NCI-H2227 treated with DMSO at 0.1 percent for 48 hours (cell line): ENCODE results near the gene NLRC5.
"Not testable (repeated sequence)": the region's sequence is repeated elsewhere in the genome, so short reads cannot be mapped to it uniquely, and the experiment has no call there.

Experiments used
- DNase-seq: peaks from one replicate; lab custom pipeline; 2025; lab: John Stamatoyannopoulos, UW

Gene NLRC5

DNA sequence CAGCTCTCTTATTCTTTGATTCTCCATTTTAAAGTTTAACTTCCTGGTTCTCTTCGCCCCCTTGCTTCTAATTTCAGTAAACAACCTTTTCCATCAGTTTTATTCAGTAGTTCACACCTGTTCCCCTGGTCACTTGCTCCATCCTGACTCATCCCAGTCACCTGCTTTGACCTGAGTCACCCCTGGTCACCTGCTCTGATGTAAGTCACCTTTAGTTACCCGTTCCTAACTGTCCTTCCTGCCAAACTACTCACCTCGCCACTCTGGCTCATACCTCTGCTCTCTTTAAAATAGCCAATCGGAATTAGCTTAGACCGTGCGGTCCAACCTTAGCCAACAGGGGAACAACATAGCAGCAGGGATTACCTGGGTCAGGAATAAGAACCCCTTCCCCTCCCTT, 4.7 kb upstream of the NLRC5 start:
- no peak for DNase-seq

DNA sequence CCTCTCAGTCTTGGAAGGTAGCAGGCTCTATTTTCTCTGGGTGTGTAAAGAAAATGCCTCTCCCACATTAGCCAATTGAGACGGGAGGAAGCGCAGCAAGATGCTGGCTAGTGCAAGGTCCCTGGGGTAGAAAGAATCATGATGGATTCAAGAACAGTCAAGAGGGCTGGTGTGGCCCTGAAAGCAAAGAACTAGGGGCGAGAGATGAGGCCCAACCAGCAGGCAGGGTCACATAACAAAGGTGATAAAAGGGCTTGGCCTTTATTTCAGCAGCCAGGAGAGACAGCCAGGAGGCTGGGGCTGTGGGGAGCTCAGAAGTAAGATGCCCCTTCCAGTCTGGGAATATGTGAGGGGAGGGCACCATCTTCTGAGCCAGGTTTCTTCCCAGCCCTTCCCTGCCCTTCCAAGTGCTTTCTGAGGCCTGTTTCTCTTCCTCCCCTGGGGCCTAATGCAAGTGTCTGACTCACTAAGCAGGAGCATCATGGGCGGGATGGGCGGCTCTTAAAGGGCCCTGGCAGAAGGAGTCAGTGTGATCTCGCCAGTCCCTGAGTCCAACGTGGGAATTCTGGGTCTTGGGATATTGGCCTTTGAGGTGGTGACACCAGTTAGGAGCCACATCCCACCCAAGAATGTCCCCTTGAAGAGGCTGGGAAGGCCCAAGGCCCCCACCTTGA, 3.9 kb upstream of the NLRC5 start:
- no peak for DNase-seq

DNA sequence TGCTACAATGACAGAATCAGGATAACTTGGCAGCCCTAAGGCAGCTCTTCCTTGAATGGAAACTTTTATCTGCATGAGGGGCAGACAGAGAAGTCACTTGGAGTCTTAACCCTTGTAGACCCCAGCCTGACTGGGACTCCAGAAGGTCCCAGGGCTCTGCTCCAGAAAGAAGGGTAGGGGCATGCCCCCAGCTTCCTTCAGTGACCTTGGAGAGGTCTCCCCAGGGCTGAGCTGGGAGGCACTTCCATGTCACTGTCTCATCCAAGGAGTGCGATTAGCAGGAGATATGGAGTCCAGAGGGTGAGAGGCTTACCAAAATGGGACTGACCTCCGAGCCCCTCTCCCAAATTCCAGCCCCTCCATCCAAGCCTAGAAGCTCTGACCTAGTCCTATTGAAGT, 3.4 kb upstream of the NLRC5 start:
- no peak for DNase-seq

DNA sequence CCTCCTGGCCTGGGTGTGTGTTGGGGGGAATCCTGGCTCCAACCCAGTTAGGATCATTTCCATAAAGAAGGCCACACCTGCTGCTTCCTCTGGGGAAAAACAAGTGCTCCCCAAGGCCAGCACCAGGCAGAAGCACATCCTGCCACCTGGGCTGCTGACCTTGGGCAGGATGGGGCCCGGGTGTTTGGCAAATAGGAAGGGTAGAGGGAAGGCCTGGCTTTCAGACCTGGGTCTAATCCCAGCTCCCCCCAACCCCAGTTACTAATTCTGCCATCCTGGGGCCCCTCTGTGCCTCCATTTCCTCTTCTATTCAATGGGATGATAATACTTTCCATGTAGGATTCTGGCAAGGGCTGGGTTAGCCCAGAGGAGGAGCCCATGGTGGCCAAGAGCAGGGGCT, 3.0 kb upstream of the NLRC5 start:
- DNase-seq = no peak

DNA sequence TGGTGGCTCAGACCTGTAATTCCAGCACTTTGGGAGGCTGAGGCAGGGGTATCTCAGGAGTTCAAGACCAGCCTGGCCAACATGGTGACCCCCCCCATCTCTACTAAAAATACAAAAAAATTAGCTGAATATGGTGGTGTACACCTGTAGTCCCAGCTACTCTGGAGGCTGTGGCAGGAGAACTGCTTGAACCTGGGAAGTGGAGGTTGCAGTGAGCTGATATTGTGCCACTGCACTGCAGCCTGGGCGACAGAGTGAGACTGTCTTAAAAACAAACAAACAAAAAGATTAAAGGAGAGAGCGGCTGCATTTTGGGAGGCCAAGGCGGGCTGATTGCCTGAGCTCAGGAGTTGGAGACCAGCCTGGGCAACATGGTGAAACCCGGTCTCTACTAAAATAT, 2.4 kb upstream of the NLRC5 start:
- not testable (repeated sequence) for DNase-seq

DNA sequence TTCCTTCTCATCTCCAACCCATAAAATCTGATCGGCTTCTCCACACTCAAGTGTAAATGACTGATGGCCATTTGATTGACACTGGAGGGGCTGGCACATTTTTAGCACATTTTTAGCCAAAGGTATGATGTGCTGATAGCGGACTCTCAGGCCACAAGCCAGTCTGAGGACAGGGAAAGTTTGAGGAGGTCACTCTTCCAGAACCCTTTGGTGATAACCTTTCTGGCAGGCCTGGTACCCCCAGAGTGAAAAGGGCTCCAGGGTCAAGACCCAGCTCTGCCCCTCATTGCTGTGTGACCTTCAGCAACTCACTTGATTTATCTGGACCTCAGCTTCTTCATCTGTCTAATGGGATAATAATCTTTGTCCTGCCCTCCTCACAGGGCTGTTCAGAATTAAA, 1.7 kb upstream of the NLRC5 start:
- no peak for DNase-seq

DNA sequence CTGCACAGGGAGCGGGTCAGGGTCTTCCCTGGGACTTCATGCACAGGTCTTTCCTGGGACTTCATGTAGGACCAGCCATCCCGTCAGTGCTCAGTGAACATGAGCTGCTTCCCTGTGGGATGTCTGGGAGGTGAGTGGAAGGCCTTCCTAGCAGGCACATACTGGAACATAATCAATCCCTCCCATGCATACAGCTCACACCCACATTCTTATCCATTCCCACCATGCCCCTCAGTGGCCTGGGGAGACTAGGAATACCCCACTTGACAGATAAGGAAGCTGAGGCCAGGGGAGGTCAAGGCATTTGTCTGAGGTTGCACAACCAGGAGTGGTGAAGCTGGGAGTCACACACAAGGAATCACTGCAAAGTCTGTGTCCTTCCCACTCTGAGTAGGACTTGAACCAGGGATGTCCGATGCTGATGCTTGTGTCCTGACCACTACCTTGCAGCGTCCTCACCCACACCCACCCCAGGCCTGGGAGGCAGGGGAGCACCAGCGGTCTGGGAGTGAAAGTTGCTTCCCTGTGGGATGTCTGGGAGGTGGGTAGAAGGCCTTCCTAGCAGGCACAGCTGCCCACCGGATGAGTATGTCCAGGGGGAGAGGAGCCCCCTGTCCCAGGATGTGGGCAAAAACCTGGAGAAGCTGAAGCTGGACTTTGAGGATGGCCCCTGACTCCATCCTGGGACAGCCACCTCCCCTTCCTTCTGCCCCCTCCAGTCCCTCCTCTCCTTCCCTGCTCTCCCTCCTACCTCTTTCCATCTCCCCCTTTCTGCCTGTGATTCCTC, 1.0 kb upstream of the NLRC5 start:
- DNase-seq = no peak

DNA sequence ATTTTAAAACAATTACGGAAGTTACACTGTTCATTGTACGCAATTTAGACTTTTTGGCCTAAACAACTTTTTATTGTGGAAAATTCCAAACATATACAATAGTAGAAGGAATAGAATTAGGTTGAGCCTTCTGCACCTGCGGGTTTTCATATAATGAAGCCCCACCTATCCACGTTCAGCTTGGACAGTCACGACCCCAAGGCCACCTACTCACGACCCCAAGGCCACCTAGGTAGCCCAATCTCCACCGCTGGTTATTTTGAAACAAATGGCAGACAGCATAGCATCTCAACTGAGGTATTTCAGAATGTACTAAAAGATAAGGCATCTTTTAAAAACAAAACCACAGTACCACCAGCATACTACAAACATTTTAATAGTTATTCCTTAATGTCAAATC, 631 bp downstream of the NLRC5 start:
- no peak for DNase-seq

DNA sequence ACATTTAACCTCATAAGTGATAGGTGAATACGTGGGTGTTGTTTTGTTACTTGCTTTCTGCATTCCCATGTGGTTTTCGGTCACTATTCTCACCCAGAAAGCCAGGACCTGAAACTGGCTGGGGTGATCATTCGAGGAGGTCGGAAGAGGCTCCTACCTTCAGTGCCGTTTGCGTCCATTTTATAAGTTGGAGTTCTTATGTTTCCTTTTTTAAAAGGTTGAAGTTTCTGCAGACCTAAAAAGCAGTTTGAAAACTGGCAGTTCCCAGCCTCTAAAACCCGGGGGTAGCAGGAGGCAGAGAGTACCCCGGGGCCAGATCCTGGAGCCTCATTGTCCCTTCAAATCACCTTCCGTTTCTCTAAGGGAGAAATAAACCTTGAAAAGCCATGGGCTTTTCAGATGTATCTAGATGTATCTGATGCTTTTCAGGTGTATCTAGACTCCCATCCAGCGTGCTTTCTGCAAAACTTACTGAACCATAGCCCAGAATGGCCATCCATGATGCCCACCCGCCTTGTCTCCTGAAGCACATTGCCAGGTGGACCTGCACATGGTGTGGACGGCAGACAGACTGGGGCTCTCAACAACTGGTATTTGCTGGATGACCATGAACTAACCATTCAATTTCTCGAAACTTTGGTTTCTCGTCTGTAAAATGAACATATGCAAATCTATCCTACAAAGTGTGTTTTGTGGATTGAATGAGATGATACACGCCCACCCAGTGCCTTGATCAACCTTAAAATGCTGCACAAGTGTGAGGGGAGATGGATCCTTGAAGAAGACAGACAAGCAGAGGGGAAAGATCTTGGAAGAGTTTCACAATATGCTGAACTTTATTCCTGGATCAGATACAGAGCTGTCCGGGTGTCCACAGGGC, 1.3 kb downstream of the NLRC5 start:
- no peak for DNase-seq

DNA sequence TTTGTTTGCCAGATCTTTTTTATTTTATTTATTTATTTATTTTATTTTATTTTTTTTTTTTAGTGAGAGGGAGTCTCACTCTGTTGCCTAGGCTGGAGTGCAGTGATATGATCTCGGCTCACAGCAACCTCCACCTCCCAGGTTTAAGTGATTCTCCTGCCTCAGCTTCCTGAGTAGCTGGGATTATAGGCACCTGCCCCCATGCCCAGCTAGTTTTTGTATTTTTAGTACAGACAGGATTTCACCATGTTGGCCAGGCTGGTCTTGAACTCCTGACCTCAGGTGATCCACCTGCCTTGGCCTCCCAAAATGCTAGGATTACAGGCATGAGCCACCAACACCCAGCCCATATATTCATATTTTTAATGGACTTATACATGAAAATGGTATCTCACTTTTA, 3.1 kb downstream of the NLRC5 start:
- not testable (repeated sequence) for DNase-seq

DNA sequence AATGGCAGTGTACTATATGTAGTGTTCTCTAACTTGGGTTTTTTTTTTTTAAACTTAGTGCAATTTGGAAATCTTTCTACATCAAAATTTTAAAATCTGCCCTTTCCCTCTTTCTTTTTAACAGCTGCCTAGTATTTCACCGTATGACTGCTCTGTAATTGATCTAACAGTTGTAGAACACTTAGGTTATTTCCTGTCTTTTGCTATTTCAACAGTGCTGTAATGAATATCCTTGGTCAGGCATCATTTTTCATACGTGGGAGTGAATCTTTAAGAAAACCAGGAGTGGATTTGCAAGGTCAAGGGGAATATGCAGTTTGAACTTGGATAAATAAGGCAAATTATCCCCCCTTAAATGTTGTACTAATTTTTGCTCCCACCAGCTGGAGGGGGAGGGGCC, 3.8 kb downstream of the NLRC5 start:
- DNase-seq = no peak

DNA sequence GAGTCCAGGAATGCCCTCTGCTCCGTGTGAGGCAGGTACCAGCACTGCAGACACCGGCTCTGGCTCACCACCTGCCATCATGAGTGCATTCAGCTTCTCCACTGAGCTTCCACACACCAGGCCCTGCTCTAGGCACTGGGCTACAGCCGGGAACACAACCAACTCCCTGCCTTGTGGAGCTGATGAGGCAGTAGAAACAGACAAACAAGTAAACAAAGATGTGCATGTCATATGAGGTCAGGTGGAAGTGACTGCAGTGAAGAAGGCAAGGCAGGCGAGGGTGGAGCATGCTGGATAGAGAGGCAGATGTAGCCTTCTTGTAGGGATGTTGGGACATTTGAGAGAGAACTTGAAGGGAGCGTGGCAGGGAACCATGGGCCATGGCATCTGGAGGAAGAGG, 5.0 kb downstream of the NLRC5 start:
- DNase-seq = no peak

DNA sequence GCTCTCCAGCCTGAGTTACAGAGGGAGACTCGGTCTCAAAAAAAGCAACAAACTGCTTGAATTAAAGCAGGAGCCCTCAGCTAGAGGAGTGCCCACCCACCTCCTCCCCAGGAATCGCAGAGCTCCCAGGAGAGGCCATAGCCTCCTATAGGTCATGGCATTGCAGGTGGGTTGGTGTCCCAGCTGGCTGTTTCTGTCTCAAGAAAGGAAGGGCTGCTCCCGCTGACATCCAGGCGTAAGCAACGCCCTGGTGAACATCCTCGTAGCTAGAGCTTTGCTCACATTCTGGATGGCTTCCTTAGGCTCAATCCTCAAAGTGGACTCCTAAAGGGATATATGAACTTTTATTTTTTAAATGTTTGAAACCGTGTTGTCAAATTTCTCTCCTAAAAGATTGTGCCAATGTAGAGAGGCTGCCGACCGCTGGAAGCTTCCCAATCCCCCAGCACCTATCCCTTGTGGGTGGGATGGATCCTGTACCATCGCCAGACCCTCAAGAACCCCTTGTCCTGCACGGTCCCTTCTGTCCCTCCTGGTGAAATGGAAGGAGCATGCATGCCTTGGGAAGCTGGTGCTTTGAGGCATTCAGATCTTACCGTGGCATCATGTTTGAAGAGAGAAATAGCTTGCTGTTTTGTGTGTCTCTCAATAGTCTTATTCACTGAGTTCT, 5.9 kb downstream of the NLRC5 start:
- DNase-seq = no peak

DNA sequence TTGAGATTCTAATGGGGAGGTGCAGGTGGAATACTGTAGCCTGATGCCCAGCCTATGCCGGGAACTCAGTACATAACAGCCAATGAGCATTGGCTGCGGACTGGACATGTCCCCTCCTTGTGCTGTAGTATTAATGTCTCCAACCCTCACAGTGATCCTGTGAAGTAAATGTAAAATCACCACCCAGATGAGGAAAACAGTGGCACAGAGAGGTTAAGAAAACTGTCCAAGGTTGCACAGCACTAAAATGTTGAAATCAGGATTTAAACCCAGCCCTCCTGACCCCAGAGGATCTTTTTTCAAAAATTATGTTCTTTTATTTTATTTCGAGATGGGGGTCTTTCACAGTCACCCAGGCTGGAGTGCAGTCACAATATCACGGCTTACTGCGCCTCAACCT, 7.9 kb downstream of the NLRC5 start:
- no peak for DNase-seq

DNA sequence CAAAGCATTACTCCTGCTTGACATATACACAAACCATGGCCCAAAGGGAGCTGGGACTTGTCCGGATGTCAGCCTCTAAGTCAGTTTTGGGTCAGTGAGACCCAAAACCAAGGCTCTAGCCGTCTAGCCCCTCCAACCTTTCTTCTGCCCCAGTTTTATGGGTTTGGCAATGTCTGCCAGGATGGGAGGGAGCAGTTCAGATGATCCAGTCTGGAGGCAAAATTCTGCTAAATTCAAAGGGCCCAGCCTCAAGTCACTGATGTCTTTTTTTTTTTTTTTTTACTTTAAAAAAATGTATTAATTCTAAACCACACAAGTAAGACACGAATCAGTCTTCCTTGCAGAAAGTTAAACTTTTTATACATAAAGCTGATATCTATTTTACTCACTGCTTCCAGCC, 8.6 kb downstream of the NLRC5 start:
- DNase-seq = no peak

DNA sequence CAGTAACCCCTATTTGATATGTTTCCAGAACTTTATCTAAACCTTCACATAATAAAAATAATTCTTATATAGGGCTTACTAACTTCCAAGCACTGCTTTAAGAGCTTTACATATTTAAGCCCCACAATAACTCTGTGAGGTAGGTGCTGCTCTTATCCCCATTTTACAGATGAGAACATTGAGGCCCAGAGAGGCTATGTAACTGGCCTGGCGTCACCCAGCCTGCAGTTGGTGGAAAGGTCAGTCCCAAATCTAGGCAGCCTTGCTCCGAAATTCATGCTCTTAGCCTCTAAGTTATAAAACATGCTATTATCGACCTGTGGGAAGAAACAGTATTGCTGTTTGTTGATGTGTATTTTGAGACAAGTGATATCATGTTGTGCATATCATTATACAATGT, 9.0 kb downstream of the NLRC5 start:
- DNase-seq = no peak

DNA sequence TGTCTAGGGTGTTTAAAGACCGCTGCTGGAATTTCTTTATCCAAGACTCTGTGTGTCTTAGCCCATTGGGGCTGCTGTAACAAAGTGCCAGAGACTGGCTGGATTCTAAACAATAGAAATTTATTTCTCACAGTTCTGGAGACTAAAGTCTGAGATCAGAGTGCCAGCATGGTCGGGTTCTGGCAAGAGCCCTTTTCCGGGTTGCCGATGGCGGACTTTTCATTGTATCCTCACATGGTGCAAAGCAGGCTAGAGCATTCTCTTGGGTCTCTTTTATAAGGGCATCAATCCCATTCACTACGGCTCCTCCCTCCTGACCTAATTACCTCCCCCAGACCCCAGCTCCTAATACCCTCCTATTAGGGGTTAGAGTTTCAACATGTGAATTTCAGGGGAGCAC, 9.5 kb downstream of the NLRC5 start:
- no peak for DNase-seq

DNA sequence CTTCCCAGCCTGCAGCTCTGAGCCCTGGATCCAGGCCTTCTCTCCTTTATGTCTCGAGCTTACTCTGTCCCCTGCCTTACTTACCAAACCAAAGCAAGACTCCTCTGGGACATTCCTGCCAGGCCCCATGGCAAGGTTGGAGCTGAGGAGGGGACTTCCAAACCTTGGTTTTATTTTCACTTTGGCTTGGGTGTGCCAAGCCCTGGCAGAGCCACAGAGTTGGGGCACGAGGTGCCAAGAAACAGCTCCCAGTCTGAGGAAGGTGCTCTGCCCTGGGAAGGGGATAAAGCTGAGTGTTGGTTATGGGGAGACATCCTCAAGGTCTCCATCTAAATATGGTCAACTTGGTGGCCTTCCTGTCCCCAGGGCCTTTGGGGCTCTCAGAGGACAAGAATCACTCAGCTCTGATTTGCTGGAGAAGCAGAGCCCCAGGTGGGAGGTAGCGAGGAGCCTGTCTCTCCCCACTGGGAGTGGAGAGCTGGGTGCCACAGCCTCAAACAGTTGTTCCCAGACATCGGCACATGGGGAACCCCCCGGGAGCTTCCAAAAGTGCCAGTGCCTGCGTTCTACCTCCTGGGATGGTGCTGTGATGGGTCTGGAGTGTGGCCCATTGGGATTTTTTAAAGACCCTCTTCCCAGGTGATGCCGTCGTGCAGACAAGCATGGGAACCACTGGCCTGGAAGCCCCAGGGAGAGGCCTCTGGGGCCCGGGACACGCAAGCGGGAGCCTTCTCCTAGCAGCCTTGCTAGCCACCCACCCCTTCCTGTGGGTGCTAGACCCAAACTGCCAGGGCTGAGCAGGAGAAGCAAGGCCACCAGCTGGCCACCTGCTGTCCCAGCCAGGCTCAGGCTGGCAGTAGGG, 10.3 kb downstream of the NLRC5 start:
- DNase-seq = no peak

DNA sequence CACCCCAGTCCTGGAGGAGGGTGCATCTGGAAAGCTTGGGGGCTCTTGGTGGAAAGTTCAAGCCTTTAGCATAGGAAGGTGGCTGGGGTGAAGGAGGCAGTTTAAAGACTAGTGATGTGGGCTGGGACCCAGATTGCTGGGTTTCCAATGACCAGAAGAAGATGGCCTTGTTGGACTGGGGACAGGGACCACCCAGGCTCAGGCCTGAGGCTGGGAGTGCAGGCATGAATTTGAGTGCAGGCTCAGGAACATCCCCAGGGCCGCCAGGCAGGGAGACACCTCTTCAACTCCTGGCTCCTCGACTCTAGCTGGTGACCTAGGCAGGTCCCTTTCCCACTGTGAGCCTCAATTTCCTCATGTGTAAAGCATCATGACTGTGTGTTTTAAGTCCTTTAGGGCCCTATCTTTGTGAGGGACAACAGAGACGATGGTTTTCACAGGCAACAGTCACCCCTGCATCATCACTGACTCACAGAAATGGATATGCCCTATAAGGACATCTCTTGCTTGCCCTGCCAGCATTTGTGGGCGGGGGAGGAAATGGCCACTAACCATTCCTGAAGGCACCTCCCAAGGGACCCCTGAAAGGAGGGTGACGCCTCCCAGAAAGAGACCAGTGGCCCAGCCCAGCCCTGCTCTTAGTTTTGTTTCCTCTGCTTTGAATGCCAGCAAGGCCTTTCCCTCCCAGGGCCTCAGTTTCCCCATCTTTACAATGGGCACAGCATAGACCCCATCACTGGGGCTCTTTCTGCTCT, 11.1 kb downstream of the NLRC5 start:
- DNase-seq = no peak

DNA sequence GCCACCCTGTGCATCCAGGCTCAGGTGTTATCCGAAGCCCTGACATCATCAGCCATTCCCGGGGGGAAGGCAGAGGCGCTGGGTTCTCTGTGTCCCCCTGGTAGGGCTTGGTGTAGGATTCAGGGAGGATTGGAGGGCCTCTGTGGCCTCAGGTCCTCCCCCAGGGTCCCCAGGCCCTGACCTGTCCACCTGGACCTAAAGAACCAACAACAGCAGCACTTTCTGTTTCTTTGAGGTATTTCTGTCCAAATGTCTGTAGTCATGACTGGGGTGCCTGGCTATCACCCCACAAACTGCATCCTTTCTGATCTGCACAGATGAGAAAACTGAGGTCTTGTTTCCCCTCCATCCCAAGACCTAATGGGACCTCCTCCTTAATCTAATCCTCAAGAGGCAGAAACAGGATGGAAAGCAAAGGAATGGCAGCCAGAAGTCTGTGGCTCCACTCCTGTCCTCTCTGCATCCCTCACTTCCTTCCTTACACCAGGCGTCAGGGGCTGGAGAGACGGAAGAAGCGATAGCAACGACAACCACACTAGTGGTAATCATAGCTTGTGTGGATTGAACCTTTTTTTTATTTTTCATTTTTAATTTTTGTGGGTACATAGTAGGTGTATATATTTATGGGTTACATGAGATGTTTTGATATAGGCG, 11.8 kb downstream of the NLRC5 start:
- no peak for DNase-seq
